Measurements from ENCODE around the gene AIPL1. TPM values are rescaled to one million over a fixed set of nuclear protein-coding genes. Genes with fewer than 3 reads are reported as not detected.

Gene AIPL1
- total and polyA plus RNA-seq, 2 of the 4 experiments (the other 2 are of a cell fraction), result not detected

GRCh38 chr17:6458460-6458950 is 23.6 kb upstream of the AIPL1 start:
- in situ Hi-C loops (cut with MboI; ENCODE audit: low sequenced_read_pairs) (no loop called here), intact Hi-C loops (cut with micrococcal nuclease) (no loop called here), dilution Hi-C loops (cut with HindIII; ENCODE audit: low sequenced_read_pairs, unreplicated experiment) (no loop called here)
- 0 out of 2 replicates have a peak overlapping the region, but pooled peaks have one; percentile 3 for H2BK120ac ChIP-seq (ENCODE audit: low read depth, low read length)
- no peak overlapping the region for H4K91ac ChIP-seq (ENCODE audit: insufficient read depth, low read depth, low read length)
- H3K36me3 ChIP-seq (ENCODE audit: control insufficient read depth, insufficient read depth, low read length), result no peaks in the 10 kb centered on the region
- H3K23ac ChIP-seq (ENCODE audit: low read depth, low read length), result no peak overlapping the region
- WGBS, 2 experiments (ENCODE audit: extremely low coverage in 2 of 2, insufficient read length in 1 of 2), result 79% methylated on average over 9 of the region's 14 CpGs; no CpG with 5 or more reads in 1 of the 2 experiments
- H3K4me3 ChIP-seq (ENCODE audit: insufficient read depth, low read depth, low read length), result no peak overlapping the region
- H2BK20ac ChIP-seq (ENCODE audit: low read depth, low read length), result no peak overlapping the region
- no peak overlapping the region for H3K18ac ChIP-seq (ENCODE audit: low read depth, low read length)
- no peak overlapping the region for H3K56ac ChIP-seq (ENCODE audit: extremely low read depth, insufficient read depth, low read length)
- no peak overlapping the region for H3K4me2 ChIP-seq (ENCODE audit: low read depth, low read length)
- no TSS peak for BruUV-seq (replicated peaks)
- H4K5ac ChIP-seq (ENCODE audit: low read depth, low read length), result no peak overlapping the region
- no peak overlapping the region for H3K9ac ChIP-seq (ENCODE audit: low read depth, low read length)
- no peak overlapping the region for H4K8ac ChIP-seq (ENCODE audit: low read depth in 2 of 2, low read length in 2 of 2)
- TF ChIP-seq USF2 (IDR thresholded peaks at IDR 0.05; ENCODE audit: low read depth, low read length), result no peak
- TF ChIP-seq RFX5 (IDR thresholded peaks at IDR 0.05; ENCODE audit: low read depth, low read length), result no peak
- TF ChIP-seq FOS (IDR thresholded peaks at IDR 0.05; ENCODE audit: low read depth, low read length), result no peak
- TF ChIP-seq CEBPB (IDR thresholded peaks at IDR 0.05; ENCODE audit: low read depth, low read length), result no peak
- TF ChIP-seq RCOR1 (IDR thresholded peaks at IDR 0.05; ENCODE audit: insufficient replicate concordance, low read length), result no peak
- TF ChIP-seq MAZ (IDR thresholded peaks at IDR 0.05; ENCODE audit: borderline replicate concordance, low read depth, low read length), result no peak
- no peak for TF ChIP-seq ELK1 (IDR thresholded peaks at IDR 0.05; ENCODE audit: borderline replicate concordance, low read depth, low read length)
- H2AK5ac ChIP-seq (ENCODE audit: low read depth, low read length), result peak overlapping the region; percentile 57
- no peaks in the 10 kb centered on the region for H3K79me1 ChIP-seq (ENCODE audit: low read depth in 1 of 2, low read length in 2 of 2)
- DNase-seq (no peak), ATAC-seq (ENCODE audit: low read depth) (no peak)
- H3K27me3 ChIP-seq (ENCODE audit: control insufficient read depth, insufficient read depth, low read length), result no peaks in the 10 kb centered on the region
- H2BK5ac ChIP-seq (ENCODE audit: low read depth, low read length, poor library complexity, severe bottlenecking), result no peak overlapping the region
- H3K9me3 ChIP-seq (ENCODE audit: control insufficient read depth, insufficient read depth, low read length), result no peaks in the 10 kb centered on the region
- ChIA-PET POLR2A (ENCODE audit: unreplicated experiment) (no interaction called here), CTCF (no interaction called here)
- no peak overlapping the region for H2AK9ac ChIP-seq (replicated peaks; ENCODE audit: low read depth, low read length, poor library complexity)
- H2AFZ ChIP-seq (replicated peaks; ENCODE audit: low read length, poor library complexity), result no peak overlapping the region
- H3K14ac ChIP-seq (replicated peaks; ENCODE audit: low read depth, low read length), result no peak overlapping the region
- H3K4ac ChIP-seq (ENCODE audit: low read depth, low read length), result no peak overlapping the region; the same call in 1 of the 2 replicates
- peaks cover 9% of the 10 kb centered on the region for H3K9me1 ChIP-seq (ENCODE audit: insufficient read depth, low read length)
- no peaks in the 10 kb centered on the region for H4K20me1 ChIP-seq (ENCODE audit: insufficient read depth, low read length)
- H2BK15ac ChIP-seq (ENCODE audit: low read depth, low read length), result no peak overlapping the region
- H3K4me1 ChIP-seq (ENCODE audit: control insufficient read depth, insufficient read depth, low read length), result peaks cover 11% of the 10 kb centered on the region
- H3K27ac ChIP-seq (ENCODE audit: insufficient read depth, low read length), result no peak overlapping the region
